Neutrophil (primary cell): ENCODE measurements around the gene MIA3.
"Not testable (repeated sequence)": the region's sequence is repeated elsewhere in the genome, so short reads cannot be mapped to it uniquely, and the experiment has no call there.

ENCODE experiments used
- H3K27ac ChIP-seq: fragments of 200-600 bp; sonication (generic); 2 replicates; pipeline ENCODE4 v1.5.1; 2016; ENCODE audit warnings: mild to moderate bottlenecking, moderate library complexity
- H3K27me3 ChIP-seq: fragments of 200-600 bp; sonication (generic); 2 replicates; pipeline ENCODE4 v1.6.0; 2016; ENCODE audit warnings: mild to moderate bottlenecking
- H3K36me3 ChIP-seq: fragments of 200-600 bp; sonication (generic); 2 replicates; pipeline ENCODE4 v1.5.1; 2017
- H3K4me1 ChIP-seq, 2 experiments: fragments of 200-600 bp in 1 of 2; sonication (generic) in 1 of 2; 1 replicate in 1 of 2; 2 replicates in 1 of 2; pipeline versions ENCODE4 v1.5.1 to v1.6.1; 2013 to 2016; ENCODE audit warnings: low read depth in 1 of 2, low read length in 1 of 2, mild to moderate bottlenecking in 1 of 2, moderate library complexity in 1 of 2; ENCODE audit not compliant: control insufficient read depth in 1 of 2, insufficient read depth in 1 of 2
- H3K4me3 ChIP-seq, 2 experiments: fragments of 200-600 bp in 1 of 2; sonication (generic) in 1 of 2; 1 replicate in 1 of 2; 2 replicates in 1 of 2; pipeline ENCODE4 v1.5.1; 2013 to 2016; ENCODE audit warnings: low read depth in 1 of 2, low read length in 1 of 2, mild to moderate bottlenecking in 1 of 2, moderate library complexity in 1 of 2
- H3K9me3 ChIP-seq: fragments of 200-600 bp; sonication (generic); 2 replicates; pipeline ENCODE4 v1.5.1; 2016
- CTCF ChIP-seq: fragments of 200-600 bp; sonication (generic); IDR thresholded peaks from 2 replicates; pipeline ENCODE4 v1.5.1; 2016; ENCODE audit warnings: antibody characterized with exemption

Gene MIA3

GRCh38 chr1:222654849-222655248 lies 37.0 kb downstream of the MIA3 start:
- no peaks in the 10 kb centered on the region for H3K9me3 ChIP-seq
- no peaks in the 10 kb centered on the region for H3K27me3 ChIP-seq
- TF ChIP-seq CTCF, result no peak
- peaks cover 84% of the 10 kb centered on the region for H3K36me3 ChIP-seq
- peak overlapping the region; percentile 5 to 34 for H3K4me3 ChIP-seq
- H3K4me1 ChIP-seq, result peaks cover 16 to 18% of the 10 kb centered on the region in 2 experiments
- peak overlapping the region; percentile 76 for H3K27ac ChIP-seq

- H3K27ac ChIP-seq, result no peak overlapping the region
- peaks cover 85% of the 10 kb centered on the region for H3K36me3 ChIP-seq
- H3K4me1 ChIP-seq, result peaks cover 16 to 18% of the 10 kb centered on the region in 2 experiments
- no peak for TF ChIP-seq CTCF
- no peaks in the 10 kb centered on the region for H3K9me3 ChIP-seq
- no peaks in the 10 kb centered on the region for H3K27me3 ChIP-seq
- H3K4me3 ChIP-seq, result no peak overlapping the region
Measured at GRCh38 chr1:222656391-222657155, 38.7 kb downstream of the MIA3 start.

GRCh38 chr1:222657899-222658298 lies 40.0 kb downstream of the MIA3 start:
- H3K27me3 ChIP-seq, result no peaks in the 10 kb centered on the region
- H3K27ac ChIP-seq, result no peak overlapping the region
- peaks cover 16 to 18% of the 10 kb centered on the region in 2 experiments for H3K4me1 ChIP-seq
- peaks cover 85% of the 10 kb centered on the region for H3K36me3 ChIP-seq
- TF ChIP-seq CTCF, result no peak
- no peak overlapping the region for H3K4me3 ChIP-seq
- no peaks in the 10 kb centered on the region for H3K9me3 ChIP-seq

- no peaks in the 10 kb centered on the region for H3K4me1 ChIP-seq
- H3K9me3 ChIP-seq, result no peaks in the 10 kb centered on the region
- H3K36me3 ChIP-seq, result peaks cover 95% of the 10 kb centered on the region
- H3K27me3 ChIP-seq, result no peaks in the 10 kb centered on the region
- no peak overlapping the region for H3K4me3 ChIP-seq
- TF ChIP-seq CTCF, result no peak
- no peak overlapping the region for H3K27ac ChIP-seq
Measured at GRCh38 chr1:222663431-222663934, 45.6 kb downstream of the MIA3 start.

GRCh38 chr1:222665964-222666363 lies 48.1 kb downstream of the MIA3 start:
- no peak overlapping the region for H3K4me3 ChIP-seq
- H3K36me3 ChIP-seq, result peaks cover 83% of the 10 kb centered on the region
- TF ChIP-seq CTCF, result no peak

GRCh38 chr1:222668184-222668583 lies 50.3 kb downstream of the MIA3 start:
- not testable (repeated sequence) for H3K27ac ChIP-seq, H3K4me3 ChIP-seq, H3K27me3 ChIP-seq, H3K9me3 ChIP-seq, H3K4me1 ChIP-seq
- H3K36me3 ChIP-seq, result peaks cover 81% of the 10 kb centered on the region

More at GRCh38 chr1:222665964-222666363, 48.1 kb downstream of the MIA3 start:
- Histone ChIP-seq H3K27me3 (no peaks in the 10 kb centered on the region), H3K27ac (no peak overlapping the region), H3K4me1 (no peaks in the 10 kb centered on the region), H3K9me3 (no peaks in the 10 kb centered on the region)

- H3K27ac ChIP-seq, H3K4me3 ChIP-seq, H3K27me3 ChIP-seq, H3K4me1 ChIP-seq, H3K9me3 ChIP-seq: not testable (repeated sequence)
- H3K36me3 ChIP-seq, result peaks cover 78% of the 10 kb centered on the region
Measured at GRCh38 chr1:222669107-222669506, 51.2 kb downstream of the MIA3 start.
